Stimulated activated CD8-positive, alpha-beta memory T cell treated with anti-CD3 and anti-CD28 coated beads, Interleukin-15, amount 100 ng/mL, for 1 hour (primary cell): ENCODE results near the gene SLC34A1.

Experiments used
- DNase-seq: peaks from one replicate; pipeline ENCODE4 v3.0.0-alpha.2; 2020; ENCODE audit warnings: low read depth

Gene SLC34A1

DNA sequence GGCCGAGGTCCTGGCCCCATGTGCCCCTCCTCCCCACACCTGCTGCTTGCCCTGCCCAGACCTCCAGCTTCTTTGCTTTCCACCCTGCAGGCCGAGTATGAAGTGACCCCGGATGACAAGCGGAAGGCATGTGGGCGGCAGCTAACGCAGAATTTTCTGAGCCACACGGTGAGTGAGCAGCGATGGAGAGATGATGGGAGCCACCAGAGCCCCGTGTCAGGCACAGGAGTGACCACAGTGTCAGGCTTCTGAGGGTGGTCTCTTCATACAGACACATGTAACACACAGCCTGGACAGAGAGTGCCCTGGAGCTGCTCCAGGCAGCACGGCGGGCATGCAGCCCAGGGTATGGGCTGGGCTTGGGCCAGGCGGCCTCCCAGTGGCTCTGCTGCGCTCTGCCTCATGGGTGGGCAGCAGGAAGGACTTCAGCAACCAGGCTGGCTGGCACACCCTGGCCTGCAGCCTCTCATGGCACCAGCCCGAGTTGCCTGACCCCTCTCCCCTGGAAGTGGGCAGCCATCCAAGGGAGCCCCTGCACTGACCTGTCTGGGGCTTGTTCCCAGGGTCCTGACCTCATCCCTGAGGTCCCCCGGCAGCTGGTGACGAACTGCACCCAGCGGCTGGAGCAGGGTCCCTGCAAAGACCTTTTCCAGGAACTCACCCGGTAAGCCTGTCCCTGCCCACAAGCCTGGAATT lies 48.1 kb downstream of the SLC34A1 start:
- DNase-seq, result no peak

DNA sequence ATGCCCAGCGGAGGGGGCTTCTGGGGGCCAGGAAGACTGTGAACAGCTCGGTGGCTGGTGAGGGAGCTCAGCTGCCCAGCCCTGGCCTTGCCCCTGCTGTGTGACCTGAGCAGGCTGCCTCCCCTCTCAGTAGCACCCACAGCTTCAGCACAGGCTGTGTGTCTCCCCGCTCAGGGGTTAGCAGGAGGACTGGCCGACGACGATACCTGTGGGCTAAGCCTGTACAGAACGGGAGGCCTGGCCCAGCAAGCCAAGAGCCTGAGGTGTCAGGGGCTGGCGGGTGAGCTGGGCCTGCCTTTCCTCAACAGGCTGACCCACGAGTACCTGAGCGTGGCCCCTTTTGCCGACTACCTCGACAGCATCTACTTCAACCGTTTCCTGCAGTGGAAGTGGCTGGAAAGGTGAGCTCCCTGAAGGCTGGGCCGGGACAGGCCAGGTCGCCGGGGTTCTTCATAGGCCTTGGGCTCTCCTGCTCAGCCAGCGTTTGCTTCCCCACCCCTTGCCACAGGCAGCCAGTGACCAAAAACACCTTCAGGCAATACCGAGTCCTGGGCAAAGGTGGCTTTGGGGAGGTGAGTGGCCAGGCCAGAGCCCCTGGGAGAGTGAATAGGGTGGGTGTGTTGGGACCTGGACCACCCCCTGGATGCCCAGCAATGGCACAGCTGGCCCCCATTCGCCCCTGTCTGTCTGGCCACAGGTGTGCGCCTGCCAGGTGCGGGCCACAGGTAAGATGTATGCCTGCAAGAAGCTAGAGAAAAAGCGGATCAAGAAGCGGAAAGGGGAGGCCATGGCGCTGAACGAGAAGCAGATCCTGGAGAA lies 48.8 kb downstream of the SLC34A1 start:
- DNase-seq, result no peak

DNA sequence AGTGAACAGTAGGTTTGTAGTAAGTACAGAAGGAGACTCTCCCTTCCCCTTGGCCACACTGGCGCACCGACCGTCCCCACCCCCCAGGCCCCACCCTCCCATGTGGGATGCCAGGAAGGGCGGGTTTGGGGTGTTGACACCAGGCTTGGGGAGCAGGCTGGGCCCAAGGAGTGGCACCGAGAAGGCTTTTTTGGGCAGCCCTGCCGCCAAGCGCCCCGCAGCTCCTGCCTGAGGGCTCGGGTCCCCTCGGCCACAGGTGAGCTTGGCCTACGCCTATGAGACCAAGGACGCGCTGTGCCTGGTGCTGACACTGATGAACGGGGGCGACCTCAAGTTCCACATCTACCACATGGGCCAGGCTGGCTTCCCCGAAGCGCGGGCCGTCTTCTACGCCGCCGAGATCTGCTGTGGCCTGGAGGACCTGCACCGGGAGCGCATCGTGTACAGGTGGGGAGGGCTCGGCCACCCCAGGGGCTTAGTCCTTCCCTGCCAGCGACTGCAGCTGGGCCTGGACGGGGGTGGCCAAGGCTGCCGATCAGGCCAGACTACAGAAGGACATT lies 49.5 kb downstream of the SLC34A1 start:
- no peak for DNase-seq

DNA sequence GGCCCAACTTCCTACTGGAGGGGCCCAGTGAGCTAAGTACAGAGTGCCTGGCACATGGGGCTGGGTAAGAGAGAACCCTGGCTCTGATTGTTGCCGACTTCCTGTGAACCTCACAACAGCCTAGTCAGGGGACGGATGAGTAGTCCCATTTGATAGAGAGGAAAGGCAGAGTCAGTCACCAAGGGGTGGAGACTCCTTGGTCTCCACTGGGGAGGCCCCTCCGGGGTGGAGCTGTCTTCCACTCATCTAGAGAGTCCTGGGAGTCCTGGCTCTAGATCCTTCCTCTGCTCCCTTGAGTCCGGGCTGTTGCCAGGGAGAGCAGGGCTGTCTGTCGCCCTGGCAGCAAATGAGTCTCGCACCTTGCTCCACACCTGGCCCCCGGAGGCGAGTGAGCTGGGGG lies 50.2 kb downstream of the SLC34A1 start:
- no peak for DNase-seq

DNA sequence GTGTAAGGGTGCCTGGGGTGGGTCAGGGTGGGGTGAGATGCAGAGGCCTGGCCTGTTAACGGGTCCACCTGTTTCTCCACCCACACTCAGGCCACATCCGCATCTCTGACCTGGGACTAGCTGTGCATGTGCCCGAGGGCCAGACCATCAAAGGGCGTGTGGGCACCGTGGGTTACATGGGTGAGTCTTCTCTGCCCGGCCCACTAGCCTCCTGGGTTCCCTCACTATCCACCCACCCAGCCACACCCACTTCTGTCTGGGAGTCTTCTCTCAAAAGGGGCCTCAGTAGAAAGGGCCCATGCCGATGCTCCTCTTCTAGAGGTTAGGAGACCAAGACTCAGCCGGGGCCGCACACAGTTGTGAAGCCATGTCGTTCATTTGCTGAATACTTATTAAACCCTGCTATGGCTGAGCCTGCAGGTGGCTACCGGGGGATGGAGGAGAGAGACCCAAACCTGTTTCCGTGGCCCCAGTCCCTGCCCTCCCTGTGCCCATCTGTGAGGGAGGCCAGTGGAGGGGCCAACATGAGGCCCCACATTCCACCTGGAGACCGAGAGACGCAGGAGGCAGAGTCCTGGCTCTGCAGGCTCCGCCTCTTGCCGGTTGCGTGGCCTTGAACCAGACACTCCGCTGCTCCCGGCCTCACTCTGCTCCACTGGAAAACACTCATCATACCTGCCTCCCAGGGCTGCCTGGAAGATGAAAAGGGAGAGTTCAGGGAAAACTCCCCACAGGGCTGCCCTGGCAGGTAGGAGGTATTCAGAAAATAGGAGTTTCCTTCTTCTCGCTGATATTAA lies 50.9 kb downstream of the SLC34A1 start:
- no peak for DNase-seq

DNA sequence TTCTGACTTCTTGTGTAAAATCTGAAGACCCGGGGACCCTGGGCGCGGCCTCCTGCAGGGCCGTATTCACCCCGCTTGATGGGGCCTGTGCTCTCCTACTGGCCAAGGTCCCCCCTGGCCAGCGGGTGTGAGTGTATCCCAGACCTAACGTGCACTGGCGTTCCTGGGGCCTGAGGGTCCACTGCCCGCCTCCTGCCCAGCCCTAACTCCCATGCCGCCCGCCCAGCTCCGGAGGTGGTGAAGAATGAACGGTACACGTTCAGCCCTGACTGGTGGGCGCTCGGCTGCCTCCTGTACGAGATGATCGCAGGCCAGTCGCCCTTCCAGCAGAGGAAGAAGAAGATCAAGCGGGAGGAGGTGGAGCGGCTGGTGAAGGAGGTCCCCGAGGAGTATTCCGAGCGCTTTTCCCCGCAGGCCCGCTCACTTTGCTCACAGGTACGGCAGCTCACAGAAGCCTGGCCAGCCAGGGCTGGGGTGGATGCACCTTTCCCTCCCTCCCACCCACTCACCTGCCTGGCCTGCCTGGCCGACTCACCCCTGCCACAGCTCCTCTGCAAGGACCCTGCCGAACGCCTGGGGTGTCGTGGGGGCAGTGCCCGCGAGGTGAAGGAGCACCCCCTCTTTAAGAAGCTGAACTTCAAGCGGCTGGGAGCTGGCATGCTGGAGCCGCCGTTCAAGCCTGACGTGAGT lies 51.8 kb downstream of the SLC34A1 start:
- DNase-seq, result no peak

DNA sequence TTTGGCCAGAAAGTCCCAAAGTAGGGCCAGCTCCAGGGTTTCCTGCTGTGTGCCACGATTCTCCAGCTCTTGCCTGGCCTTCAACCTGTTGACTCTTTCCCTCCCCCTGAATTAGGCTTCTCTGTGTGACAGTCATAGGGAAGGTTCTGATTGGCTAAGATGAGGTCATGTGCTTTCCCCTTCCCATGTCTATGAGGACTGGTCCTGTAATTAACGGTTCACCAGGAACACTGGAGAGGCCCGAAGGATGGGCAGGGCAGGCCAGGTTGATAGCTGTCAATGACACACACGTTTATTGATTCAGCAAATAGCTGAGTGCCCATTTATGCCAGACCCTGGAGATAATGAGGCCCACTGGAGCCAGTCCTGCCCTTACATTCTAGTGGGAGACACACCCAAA lies 53.4 kb downstream of the SLC34A1 start:
- no peak for DNase-seq

DNA sequence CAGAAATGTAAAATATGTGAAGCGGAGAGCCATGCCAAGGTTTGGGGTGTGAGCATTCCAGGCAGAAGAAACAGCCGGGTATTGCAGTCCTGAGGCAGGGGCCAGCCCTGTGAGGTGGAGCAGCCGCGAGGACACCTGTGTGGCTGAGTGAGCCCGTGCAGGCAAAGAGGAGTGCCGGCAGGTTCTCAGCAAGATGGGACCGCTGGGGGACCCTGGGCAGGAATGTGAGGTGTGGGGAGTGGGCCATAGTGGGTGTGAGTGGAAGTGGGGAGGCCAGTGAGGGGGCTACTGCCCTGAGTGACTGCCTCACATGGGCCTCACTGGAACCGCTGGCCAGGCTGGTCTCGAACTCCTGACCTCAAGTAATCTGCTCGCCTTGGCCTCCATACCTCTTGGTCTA lies 54.2 kb downstream of the SLC34A1 start:
- DNase-seq, result no peak

DNA sequence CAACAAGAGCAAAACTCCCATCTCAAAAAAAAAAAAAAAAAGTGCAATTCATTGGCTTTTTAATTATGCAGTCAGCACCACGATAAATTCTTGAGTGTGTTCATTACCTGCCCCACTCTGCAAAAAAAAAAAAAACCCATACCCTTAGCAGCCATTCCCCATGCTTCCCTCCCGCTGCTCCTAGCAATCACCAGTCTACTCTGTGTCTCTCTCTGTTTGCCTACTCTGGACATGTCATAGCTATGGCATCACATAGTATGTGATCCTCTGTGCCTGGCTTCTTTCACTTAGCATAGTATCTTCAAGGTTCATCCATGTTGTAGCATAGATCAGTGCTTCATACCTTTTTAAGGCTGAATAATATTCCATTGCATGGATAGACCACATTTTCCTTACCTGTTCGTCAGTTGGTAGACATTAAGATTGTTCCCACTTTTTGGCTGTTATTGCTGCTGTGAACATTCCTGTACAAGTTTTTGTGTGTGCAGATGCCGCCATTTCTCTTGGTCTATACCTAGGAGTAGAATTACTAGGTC lies 55.4 kb downstream of the SLC34A1 start:
- no peak for DNase-seq

DNA sequence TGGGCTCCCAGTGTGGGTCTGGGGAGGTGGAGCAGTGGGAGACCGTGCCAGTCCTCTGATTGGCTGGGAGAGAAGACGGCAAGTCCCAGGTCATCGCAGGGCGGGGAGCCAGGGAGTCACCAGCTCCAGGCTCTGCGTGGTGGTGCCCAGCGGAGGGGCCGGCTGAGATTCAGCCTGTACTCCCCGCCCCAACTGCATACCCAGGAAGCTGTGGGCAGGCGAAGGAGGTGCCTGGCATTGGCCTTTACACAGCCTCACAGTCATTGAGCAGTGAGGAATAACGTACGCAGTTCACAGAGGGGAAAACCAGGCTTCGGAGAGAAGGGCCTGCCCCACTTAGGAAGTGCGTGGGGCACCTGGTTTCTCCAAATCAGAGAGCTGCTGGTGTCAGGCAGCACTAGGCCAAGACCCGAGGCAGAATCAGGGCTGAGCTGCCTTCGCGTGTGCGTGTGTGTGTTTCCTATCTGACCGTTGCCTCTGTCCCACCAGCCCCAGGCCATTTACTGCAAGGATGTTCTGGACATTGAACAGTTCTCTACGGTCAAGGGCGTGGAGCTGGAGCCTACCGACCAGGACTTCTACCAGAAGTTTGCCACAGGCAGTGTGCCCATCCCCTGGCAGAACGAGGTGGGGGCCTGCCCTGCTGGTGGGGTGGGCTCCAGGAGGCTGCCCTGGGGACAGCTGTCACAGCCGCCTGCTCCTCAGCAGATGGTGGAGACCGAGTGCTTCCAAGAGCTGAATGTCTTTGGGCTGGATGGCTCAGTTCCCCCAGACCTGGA lies 56.2 kb downstream of the SLC34A1 start:
- DNase-seq, result no peak

DNA sequence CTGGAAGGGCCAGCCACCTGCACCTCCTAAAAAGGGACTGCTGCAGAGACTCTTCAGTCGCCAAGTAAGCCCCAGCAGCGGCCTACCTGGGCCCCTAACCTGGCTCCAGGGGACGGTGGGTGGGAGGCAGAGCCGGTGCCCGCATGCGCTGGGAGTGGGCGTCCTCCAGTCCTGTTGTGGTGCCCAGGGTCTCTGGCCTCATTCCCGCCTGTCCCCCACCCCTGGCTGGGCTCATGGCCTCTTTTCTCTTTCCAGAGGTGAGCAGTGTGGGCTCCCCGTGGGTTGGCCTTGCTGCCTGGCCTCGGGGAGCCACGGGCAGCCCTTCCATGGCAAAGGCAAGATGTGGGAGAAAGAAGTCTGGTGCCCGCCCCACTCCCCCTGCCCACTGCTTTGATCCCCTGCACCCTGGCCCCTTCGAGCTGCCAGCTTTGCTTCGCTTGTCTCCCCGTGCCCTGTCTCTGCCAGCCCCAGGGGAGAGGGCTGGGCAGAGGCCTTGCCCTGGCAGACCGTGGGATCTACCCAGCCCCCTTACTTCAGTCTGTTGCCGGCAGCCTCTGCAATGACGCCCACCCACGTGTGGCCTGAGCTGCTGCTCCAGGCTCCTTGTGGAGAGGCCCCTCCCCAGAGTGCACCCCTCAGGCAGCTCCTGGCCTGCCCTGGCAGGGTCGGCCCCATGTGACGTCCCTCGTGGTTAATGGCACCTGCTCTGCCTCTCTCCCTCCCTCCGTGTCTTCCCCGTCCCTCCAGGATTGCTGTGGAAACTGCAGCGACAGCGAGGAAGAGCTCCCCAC lies 57.0 kb downstream of the SLC34A1 start:
- no peak for DNase-seq

DNA sequence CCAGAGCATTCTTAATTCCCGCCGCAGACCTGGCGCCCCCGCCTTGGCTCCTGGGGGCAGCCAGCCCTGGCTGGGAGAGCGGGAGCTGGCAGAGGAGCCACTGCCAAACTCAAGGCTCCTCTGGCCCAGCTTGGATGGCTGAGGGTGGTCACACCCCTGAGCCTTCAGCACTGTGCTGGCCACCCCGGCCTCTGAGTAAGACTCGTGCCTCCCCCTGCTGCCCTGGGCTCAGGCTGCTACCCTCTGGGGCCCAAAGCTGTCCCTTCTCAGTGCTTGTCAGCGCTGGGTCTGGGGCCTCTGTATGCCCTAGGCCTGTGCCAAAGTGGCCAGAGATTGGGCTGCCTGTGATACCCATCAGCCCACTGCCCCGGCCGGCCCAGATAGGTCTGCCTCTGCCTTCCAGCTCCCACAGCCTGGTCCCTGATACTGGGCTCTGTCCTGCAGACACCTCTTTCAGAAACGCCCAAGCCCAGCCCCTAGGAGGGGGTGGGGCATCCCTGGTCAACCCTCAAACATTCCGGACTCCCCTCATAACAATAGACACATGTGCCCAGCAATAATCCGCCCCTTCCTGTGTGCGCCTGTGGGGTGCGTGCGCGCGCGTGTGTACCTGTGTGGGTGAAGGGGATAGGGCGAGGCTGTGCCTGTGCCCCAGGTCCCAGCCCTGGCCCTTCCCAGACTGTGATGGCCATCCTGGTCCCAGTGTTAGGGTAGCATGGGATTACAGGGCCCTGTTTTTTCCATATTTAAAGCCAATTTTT lies 58.0 kb downstream of the SLC34A1 start:
- DNase-seq, result no peak

DNA sequence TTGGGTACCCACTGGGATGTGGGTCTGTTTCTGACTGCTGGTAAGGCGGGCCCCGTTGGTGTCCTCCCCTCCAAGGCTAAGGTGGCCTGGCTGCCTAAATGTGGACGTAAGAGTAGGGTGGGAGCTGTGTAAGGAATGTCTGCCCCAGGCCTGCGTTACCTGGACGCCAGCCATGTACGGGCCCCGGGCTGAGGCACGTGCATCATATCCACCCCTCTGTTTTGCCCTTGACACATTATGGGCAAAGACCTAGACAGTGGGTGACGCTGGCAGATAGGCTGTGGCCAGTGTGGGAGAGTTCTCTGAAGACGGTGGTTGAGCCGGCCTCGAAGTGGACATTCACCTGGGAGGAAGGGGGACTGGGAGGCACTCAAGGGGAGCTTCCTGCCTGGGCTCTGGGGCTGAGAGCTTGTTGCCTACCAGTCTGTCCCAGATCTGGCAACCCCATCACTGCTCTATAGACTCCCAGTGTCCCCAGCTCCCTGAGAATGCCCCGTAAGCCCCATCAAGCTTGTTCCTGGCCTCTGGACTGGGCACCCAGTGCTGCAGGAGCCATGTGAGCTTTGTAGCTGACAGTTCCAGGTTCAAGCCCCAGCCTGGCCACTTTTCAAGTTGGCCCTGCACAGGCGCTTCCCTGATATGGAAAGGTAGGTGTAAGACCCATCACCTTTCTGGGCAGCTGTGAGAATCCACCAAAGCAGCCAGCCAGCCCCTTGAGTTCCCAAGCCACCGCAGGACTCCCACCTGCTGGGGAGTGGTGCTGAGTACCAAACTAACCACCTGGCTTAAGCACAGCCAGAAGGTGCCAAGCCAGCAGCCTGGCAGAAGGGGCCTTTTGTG lies 59.1 kb downstream of the SLC34A1 start:
- no peak for DNase-seq

DNA sequence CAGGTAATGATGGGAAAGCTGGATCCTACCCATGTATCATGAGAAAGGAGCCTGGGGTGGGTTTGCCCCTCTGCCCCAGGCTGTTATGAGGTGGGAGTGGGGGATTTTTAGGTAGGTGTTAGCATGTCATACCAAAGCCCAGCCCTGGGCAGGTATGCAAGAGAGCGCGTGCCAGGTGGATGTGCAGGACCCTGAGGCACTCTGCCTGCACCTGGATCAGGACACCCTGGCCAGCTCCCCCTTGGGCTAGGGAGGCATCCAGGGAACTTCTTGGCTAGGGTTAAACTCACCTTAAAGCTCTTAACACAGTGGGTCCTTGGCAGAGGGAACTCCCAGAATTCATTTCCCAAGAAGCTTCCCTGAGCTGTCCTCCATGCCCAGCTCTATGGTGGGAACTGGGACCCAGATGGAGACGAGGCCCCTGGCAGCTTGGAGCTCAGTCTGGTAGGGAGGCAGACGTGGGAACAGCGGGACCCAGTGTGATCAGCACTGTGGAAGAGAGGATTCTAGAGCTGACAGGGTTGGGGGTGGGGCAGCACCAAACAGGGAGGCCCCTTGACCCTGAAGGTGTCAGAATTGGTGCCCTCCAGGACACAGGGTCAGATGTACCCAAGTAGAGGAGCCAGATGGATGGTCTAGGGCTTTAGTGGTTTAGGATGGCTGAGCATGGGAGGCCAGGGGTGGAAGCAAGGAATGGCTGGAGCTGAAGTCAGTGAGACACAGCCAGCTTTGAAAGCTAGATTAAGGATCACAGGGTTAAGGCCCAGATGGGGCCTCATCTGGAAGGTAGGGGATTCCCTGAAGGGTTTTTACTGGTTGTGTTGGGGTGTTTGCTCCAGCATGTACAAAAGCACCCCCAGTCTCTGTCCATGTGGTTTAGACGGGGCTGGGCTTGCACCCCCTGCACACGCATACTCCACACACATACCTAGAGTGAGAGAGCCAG lies 60.1 kb downstream of the SLC34A1 start:
- no peak for DNase-seq

DNA sequence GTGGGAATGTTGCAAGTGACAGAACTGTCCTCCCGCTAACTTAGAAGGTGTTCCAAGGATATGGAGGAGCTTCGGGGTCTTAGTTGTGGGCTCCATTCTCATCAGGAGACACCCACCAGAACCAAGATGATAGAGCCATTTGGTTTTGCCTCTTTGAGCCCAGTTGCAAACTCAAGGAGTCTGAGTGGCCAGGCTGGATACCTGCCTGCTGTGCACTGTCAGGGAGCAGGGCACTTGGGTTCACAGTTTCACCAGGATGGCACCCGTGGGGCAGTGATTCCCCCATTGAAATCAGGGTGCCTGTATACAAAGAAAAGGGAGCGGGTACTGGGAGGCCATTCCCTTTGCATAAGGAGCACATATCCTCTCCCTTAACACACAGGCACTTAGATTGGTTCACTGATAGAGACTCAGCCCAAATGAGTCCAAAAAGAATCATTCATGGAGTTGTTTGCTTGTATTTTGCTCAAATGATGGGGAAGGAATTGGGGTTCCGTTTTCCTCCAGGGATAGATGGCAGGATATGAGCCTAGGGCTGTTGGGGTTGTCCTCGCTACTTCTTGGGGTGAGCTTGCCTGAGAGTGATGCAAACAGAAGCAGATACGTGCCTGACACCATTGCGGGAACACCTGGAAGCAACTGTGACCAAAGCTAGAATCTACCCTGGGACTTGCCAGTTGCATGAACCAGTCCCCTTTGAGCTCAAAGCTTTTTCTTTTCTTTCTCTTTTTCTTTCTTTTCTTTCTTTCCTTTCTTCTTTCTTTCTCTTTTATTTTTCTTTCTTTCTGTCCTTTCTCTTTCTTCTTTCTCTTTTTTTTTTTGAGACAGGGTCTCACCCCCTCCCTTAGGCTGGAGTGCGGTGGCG lies 61.0 kb downstream of the SLC34A1 start:
- no peak for DNase-seq

DNA sequence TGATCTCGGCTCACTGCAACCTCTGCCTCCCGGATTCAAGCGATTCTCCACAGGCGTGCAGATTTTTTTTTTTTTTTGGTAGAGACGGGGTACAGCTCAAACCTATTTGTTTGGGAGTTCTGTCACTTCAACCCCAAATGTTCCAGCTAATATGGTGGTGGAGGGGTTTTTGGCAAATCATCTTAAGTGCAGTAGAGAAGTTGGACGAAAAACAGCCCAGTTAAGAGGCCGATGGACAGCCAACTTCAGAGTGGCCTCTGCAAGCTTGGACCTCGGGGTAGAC lies 61.6 kb downstream of the SLC34A1 start:
- DNase-seq, result no peak
